PC-3 (cell line): ENCODE measurements around the gene BLOC1S2. TPM values are rescaled to one million over a fixed set of nuclear protein-coding genes. Genes with fewer than 3 reads are reported as not detected.
A peak's percentile ranks its signal among the peaks of the same experiment; 100 is the strongest.
"Not testable (repeated sequence)": the region's sequence is repeated elsewhere in the genome, so short reads cannot be mapped to it uniquely, and the experiment has no call there.

ENCODE experiments used
- ATAC-seq: fragments of 200-7000 bp; cut with Tn5 transposase; 2 replicates; pipeline ENCODE4 v1.9.1; 2020; ENCODE audit warnings: mild to moderate bottlenecking, moderate library complexity
- BruUV-seq: library from RNA; stranded (reverse); fragments of 400-500 nt; replicated peaks from 2 replicates; lab custom pipeline; 2021; lab: Mats Ljungman, UMichigan
- CTCF ChIA-PET: fragments of 300-600 bp; sonication (Branson Sonifier 250); formaldehyde crosslinking; loops from one replicate; lab custom pipeline; 2022; ENCODE audit warnings: antibody characterized with exemption; lab: Charles Lee
- POLR2A ChIA-PET: fragments of 300-600 bp; sonication (Branson Sonifier 250); formaldehyde crosslinking; loops from one replicate; lab custom pipeline; 2022; ENCODE audit warnings: antibody characterized with exemption; ENCODE audit not compliant: unreplicated experiment; lab: Charles Lee
- DNase-seq: peaks from one replicate; pipeline ENCODE4 v3.0.0-alpha.2; 2015
- H2AFZ ChIP-seq: fragments of 300-600 bp; sonication (generic); 2 replicates; pipeline ENCODE4 v1.6.0; 2016; ENCODE audit warnings: antibody characterized with exemption, low read length
- H3F3A ChIP-seq: fragments of 300-600 bp; sonication (generic); one replicate; pipeline ENCODE4 v1.6.0; 2017; ENCODE audit warnings: antibody characterized with exemption, low read length, control low read depth, mild to moderate bottlenecking; ENCODE audit not compliant: unreplicated experiment
- H3K27ac ChIP-seq: fragments of 300-600 bp; sonication (generic); 2 replicates; pipeline ENCODE4 v1.5.1; 2016; ENCODE audit warnings: mild to moderate bottlenecking, low read length
- H3K27me3 ChIP-seq: fragments of 300-600 bp; sonication (generic); 2 replicates; pipeline ENCODE4 v1.6.1; 2016; ENCODE audit warnings: low read length, mixed read lengths
- H3K36me3 ChIP-seq: fragments of 300-600 bp; sonication (generic); 2 replicates; pipeline ENCODE4 v1.6.1; 2016; ENCODE audit warnings: low read depth, mixed run types, low read length, mixed read lengths
- H3K4me1 ChIP-seq: fragments of 300-600 bp; sonication (generic); 2 replicates; pipeline ENCODE4 v1.5.1; 2016; ENCODE audit warnings: low read length; ENCODE audit not compliant: insufficient read depth
- H3K4me2 ChIP-seq: fragments of 300-600 bp; sonication (generic); 2 replicates; pipeline ENCODE4 v1.6.0; 2016; ENCODE audit warnings: low read length
- H3K4me3 ChIP-seq: fragments of 300-600 bp; sonication (generic); 2 replicates; pipeline ENCODE4 v1.5.1; 2016; ENCODE audit warnings: mild to moderate bottlenecking, low read length, mixed read lengths
- H3K79me2 ChIP-seq: fragments of 300-600 bp; sonication (generic); 2 replicates; pipeline ENCODE4 v1.6.1; 2017; ENCODE audit warnings: low read length, mixed read lengths
- H3K9ac ChIP-seq: fragments of 300-600 bp; sonication (generic); 2 replicates; pipeline ENCODE4 v1.6.0; 2016; ENCODE audit warnings: mild to moderate bottlenecking, low read length
- H3K9me2 ChIP-seq: fragments of 300-600 bp; sonication (generic); replicated peaks from 2 replicates; pipeline ENCODE4 v1.6.1; 2016; ENCODE audit warnings: mixed run types, low read length, mixed read lengths
- H3K9me3 ChIP-seq: fragments of 300-600 bp; sonication (generic); 2 replicates; pipeline ENCODE4 v1.6.1; 2016; ENCODE audit warnings: low read length, mixed read lengths
- H4K20me1 ChIP-seq: fragments of 300-600 bp; sonication (generic); 2 replicates; pipeline ENCODE4 v1.6.1; 2016; ENCODE audit warnings: low read length, mixed read lengths
- CTCF ChIP-seq: fragments of 300-600 bp; sonication (generic); conservative IDR thresholded peaks from 2 replicates; pipeline ENCODE4 v1.5.1; 2017; ENCODE audit warnings: antibody characterized with exemption, low read depth, mild to moderate bottlenecking, low read length
- EZH2 ChIP-seq: fragments of 300-600 bp; sonication (generic); IDR thresholded peaks from one replicate; pipeline ENCODE4 v1.6.1; 2017; ENCODE audit warnings: antibody characterized with exemption, mild to moderate bottlenecking, low read length; ENCODE audit not compliant: unreplicated experiment
- EZH2phosphoT487 ChIP-seq: fragments of 300-600 bp; sonication (generic); IDR thresholded peaks from 2 replicates; pipeline ENCODE4 v1.6.1; 2018; ENCODE audit warnings: mild to moderate bottlenecking, antibody characterized with exemption, low read length, borderline replicate concordance
- intact Hi-C: fragments of 100-400 bp; cut with micrococcal nuclease; formaldehyde crosslinking; loops from 2 replicates; pipeline ENCODE4 v1.9.0; 2023
- total RNA-seq: library from RNA; depleted of rRNA; stranded (reverse); fragments of >200 nt; gene quantifications from 2 replicates; pipeline ENCODE4 v1.2.3, GENCODE V29; 2014

The BLOC1S2 gene
- total RNA-seq, 1 experiment from 2014 or later, result 46.4 TPM

GRCh38 chr10:100306861-100307260, 20.4 kb upstream of the BLOC1S2 start:
- H3K27ac ChIP-seq, result no peak overlapping the region
- TF ChIP-seq EZH2 (no peak), EZH2phosphoT487 (no peak), CTCF (no peak)
- no peak overlapping the region for H2AFZ ChIP-seq
- H3F3A ChIP-seq, result no peaks in the 10 kb centered on the region
- no peak overlapping the region for H3K4me3 ChIP-seq
- H3K9me2 ChIP-seq, result no peaks in the 10 kb centered on the region
- H4K20me1 ChIP-seq, result no peaks in the 10 kb centered on the region
- H3K4me2 ChIP-seq, result no peak overlapping the region
- intact Hi-C loops, result no loop called here
- no peak for ATAC-seq
- peaks cover 5% of the 10 kb centered on the region; the same call in 1 of the 2 replicates for H3K4me1 ChIP-seq
- H3K9me3 ChIP-seq, result no peaks in the 10 kb centered on the region
- CTCF ChIA-PET, result no interaction called here
- H3K9ac ChIP-seq, result no peak overlapping the region
- BruUV-seq, result no TSS peak
- DNase-seq, result no peak
- H3K36me3 ChIP-seq, result no peaks in the 10 kb centered on the region
- POLR2A ChIA-PET, result no interaction called here
- H3K79me2 ChIP-seq, result no peaks in the 10 kb centered on the region
- no peaks in the 10 kb centered on the region for H3K27me3 ChIP-seq

- Histone ChIP-seq H4K20me1 (no peaks in the 10 kb centered on the region), H3K4me3 (no peak overlapping the region), H3K27ac (no peak overlapping the region), H3K9me3 (no peaks in the 10 kb centered on the region), H3K9ac (no peak overlapping the region), H3F3A (no peaks in the 10 kb centered on the region), H3K4me1 (peaks cover 5% of the 10 kb centered on the region; the same call in 1 of the 2 replicates), H3K36me3 (no peaks in the 10 kb centered on the region), H3K9me2 (no peaks in the 10 kb centered on the region), H3K79me2 (no peaks in the 10 kb centered on the region), H3K27me3 (no peaks in the 10 kb centered on the region), H3K4me2 (no peak overlapping the region), H2AFZ (no peak overlapping the region)
- ChIA-PET CTCF (no interaction called here), POLR2A (no interaction called here)
- ATAC-seq (no peak), DNase-seq (no peak)
- intact Hi-C loops, result no loop called here
- no TSS peak for BruUV-seq
- TF ChIP-seq EZH2phosphoT487 (no peak), CTCF (no peak), EZH2 (no peak)
These were observed 17.9 kb upstream of the BLOC1S2 start for GRCh38 chr10:100304414-100304813.

DNA sequence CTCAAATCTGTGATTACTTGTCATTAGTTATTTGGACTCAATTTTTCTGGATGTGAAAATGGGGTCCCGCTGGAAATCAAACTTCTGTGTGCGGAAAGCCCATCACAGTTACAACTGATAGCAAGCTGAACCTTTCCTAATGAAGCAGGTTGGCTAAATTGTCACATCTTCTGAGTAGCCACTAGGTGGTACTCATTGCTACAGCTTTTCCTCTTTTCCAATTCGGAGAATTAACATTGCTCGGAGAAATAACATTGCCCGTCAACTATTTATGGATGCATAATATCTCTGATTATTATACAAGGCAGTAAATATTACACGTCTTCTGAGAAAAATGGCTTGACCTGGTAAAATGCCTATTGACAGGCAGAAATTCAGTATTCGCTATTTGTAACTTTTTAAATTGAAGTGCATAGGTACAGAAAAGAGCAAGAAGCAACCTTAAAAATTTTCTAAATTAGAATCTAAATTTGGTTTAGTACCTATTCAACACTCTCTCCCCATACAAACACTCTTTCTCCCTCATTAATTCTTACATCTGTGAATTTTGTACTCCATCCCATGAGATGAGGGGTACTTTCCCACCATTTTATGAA, 17.3 kb upstream of the BLOC1S2 start:
- H2AFZ ChIP-seq, result no peak overlapping the region

GRCh38 chr10:100301123-100301522, 14.6 kb upstream of the BLOC1S2 start:
- H3K4me3 ChIP-seq, BruUV-seq, intact Hi-C loops, H3K4me2 ChIP-seq, H3K9me3 ChIP-seq, H3K36me3 ChIP-seq, H3K27ac ChIP-seq, H3F3A ChIP-seq, H2AFZ ChIP-seq, CTCF ChIA-PET, POLR2A ChIA-PET, H3K9ac ChIP-seq, H3K9me2 ChIP-seq, H3K4me1 ChIP-seq, DNase-seq, H3K79me2 ChIP-seq, H4K20me1 ChIP-seq, ATAC-seq, H3K27me3 ChIP-seq: not testable (repeated sequence)

More for the DNA sequence above, 17.3 kb upstream of the BLOC1S2 start:
- Histone ChIP-seq H3K4me1 (peaks cover 5% of the 10 kb centered on the region; the same call in 1 of the 2 replicates), H3F3A (no peaks in the 10 kb centered on the region), H3K9me3 (no peaks in the 10 kb centered on the region), H3K9ac (no peak overlapping the region), H3K4me2 (no peak overlapping the region), H3K4me3 (no peak overlapping the region), H3K9me2 (no peaks in the 10 kb centered on the region), H3K27me3 (no peaks in the 10 kb centered on the region), H3K36me3 (no peaks in the 10 kb centered on the region), H3K79me2 (no peaks in the 10 kb centered on the region), H3K27ac (no peak overlapping the region), H4K20me1 (no peaks in the 10 kb centered on the region)
- intact Hi-C loops, result no loop called here
- ATAC-seq (peak; percentile 49; the same call in 1 of the 2 replicates), DNase-seq (peak; percentile 47)
- ChIA-PET CTCF (interaction anchor here (0.5 to 0.8 kb wide), 3 partner anchors 18 to 129 kb away, joined by 3 to 4 read pairs (median 3); no protein-coding TSS in a partner anchor), POLR2A (no interaction called here)
- no TSS peak for BruUV-seq
- TF ChIP-seq CTCF (peak; percentile 72), EZH2 (no peak)
